GM21423 (cell line): ENCODE results near the gene BCL7A.

Source experiments
- ATAC-seq: cut with Tn5 transposase; IDR thresholded peaks from one replicate; pipeline ENCODE4 v1.9.1; 2021; ENCODE audit warnings: mild to moderate bottlenecking, moderate library complexity; ENCODE audit not compliant: unreplicated experiment

Gene BCL7A

GRCh38 chr12:121996945-121997612, 24.6 kb upstream of the BCL7A start:
- no peak for ATAC-seq

- ATAC-seq = no peak
These were observed 20.0 kb upstream of the BCL7A start for GRCh38 chr12:122001466-122002209.

DNA sequence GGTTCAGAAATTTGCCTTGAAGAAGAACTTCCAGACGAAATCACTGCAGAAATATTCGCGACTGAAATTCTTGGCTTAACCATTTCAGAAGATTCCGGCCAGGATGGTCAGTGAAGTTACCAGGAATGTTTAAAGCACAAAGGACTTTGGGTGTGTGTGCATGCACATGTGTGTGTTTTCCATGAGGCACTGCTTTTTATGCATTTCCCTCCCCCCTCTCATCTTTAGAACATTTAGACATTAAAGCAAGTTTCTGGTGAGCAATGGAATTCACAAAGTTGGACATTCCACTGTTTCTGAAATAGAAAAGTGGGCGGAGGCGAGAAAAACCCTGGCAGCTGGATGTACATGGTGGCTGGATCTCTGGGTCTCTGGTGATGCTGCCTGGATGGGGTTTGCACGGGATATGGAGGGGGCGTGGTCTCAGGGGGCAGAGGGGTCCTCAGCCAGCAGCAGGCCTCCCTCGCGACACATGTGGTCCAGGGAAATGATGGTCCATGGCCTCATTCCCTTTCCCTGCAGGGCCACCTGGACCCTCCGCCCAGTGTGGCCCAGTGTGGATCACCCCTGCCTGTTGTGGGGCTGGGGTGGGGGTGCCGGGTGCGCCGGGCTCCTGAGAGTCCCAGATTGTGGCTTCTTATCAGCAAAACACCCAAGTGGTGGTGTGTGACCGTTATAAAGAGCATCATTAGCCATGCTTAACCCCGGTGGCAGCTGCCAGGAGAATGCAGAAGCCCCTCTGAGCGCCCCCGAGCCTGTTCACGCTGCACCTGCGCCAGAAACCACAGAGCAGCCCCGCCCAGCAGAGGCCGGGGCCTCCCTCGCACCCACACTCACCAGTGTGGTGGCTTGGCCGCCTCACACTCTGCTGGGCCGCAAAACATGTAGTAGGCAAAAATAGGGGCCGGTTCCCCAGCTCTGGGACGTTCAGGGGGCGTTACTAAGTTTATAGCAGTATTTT, 17.8 kb upstream of the BCL7A start:
- peak; percentile 59 for ATAC-seq

DNA sequence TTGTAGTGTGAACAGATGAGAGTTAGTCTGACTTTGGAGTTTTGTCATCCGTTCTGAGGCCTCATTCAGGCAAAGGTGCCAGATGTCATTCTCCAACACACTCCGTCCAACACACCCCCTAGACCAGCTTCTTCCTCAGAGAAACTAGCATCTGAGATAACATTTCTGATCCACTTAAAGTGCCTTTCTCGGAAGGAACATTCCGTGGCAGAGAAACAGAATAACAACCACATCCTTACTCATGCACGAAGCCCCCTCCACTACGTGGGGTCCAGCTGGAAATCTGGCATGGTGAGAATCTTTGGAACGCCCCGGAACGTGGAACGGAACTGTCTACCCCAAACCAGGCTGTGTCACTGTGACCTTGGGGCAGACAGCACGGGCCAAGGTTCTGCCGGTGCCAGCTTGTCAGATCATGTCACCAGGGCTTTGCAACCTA, 17.0 kb upstream of the BCL7A start:
- no peak for ATAC-seq

DNA sequence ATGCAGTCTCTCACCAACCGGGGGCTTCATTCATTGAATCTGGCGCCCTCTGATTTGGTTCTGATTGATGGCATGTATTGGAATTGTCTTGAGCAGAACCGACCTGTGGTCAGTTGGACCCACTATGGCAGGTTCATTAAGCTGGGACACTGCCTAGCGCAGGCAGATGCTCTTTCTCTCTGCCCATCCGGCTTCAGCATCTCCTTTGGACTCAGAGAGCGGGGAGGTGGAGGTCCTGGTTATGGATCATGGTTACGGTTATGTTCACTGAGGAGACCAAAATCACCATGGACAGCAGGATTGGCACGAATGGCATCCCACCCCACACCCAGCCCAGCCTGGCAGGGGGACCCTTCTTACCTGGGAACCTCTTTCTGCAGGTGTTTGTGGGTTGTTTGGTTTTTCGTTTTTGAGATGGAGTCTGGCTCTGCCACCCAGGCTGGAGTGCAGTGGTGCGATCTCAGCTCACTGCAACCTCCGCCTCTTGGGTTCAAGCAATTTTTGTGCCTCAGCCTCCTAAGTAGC, 16.4 kb upstream of the BCL7A start:
- no peak for ATAC-seq

DNA sequence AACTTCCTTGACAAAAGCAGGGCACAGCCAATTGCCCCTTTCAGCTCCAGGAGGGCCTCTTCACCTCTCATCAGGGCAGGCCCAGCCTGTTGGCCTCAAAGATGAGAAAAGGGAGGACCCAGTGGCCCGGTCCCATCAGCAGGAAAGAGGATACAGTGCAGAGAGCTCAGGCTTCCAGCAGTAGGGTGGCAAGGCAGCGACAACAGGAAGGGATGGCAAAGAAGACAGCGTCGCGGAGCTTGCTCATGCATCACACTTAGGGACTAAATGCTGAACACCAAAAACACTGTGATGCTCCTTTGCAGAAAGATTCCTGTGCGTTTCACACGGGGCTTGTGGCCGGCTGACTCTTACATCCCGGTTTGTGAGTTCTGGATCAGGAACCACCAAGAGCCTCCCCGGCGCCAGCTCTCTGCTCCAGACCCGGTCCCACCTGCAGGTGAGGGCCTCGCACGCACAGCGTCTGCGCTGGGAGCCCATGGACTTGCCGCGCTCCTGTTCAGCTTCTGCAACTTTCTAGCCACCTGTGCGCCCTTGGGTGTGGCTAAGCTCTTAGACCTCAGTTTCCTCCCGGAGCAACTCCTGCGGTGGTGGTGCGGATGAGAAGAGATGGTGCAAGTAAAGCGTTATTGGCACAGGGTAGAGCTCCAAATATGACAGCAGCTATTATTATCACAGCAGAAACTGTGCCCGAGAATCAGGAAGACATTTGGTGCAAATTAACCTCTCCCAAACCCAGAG, 15.3 kb upstream of the BCL7A start:
- no peak for ATAC-seq

DNA sequence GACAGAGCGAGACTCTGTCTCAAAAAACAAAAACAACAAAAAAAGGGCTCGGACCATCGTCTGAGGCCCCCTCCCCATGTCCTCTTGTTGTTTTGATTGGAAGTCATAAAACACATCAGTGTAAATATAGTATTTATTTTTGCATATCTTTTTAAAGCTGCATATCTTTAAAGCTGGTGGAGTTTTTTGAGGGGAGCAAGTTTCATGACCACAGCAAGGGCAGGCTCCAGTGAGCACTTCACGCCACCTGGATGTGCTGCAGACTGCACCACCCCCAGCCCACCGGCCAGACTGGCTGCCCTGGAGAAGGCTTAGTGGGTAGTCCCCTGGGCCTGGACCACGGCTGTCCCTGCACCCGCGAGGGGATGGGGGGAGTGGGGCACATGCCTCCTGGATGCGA, 11.9 kb upstream of the BCL7A start:
- ATAC-seq = no peak

- no peak for ATAC-seq
These were observed 9.5 kb upstream of the BCL7A start for GRCh38 chr12:122012184-122012583.

DNA sequence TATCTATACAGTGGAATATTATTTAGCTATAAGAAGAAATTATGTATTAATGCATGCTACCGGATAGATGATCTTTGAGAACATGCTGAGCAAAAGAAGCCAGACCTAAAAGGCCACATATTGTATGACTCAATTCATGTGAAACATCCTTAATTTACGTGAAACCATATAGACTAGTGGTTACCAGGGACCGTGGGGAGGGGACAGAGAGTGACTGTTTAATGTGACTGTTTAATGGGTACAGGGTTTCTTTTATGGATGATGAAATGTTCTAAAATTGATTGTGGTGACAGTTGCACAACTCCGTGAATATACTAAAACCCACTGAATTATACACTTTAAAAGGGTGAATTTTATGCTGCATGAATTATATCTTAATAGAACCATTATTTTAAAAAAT, 8.5 kb upstream of the BCL7A start:
- no peak for ATAC-seq

GRCh38 chr12:122013791-122014590, 7.7 kb upstream of the BCL7A start:
- no peak for ATAC-seq

DNA sequence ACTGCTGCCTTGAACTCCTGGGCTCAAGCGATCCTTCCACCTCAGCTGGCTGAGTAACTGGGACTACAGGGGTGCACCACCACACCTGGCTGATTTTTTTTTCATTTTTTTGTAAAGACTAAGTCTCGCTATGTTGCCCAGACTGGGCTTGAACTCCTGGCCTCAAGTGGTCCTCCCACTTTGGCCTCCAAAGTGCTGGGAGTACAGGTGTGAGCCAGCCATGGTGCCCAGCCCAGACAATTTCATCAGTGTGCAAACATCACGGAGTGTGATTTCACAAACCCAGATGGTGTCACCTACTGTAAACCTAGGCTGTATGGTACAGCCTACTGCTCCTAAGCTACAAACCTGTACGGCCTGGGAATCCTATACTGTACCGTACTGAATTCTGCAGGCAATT, 6.9 kb upstream of the BCL7A start:
- ATAC-seq = no peak

- ATAC-seq = no peak
These were observed 3.2 kb upstream of the BCL7A start for GRCh38 chr12:122018457-122018856.

- no peak for ATAC-seq
These were observed 2.7 kb upstream of the BCL7A start for GRCh38 chr12:122018937-122019336.

- no peak for ATAC-seq
These were observed 890 bp upstream of the BCL7A start for GRCh38 chr12:122020795-122021192.

GRCh38 chr12:122021193-122021821, 377 bp upstream of the BCL7A start:
- ATAC-seq = no peak

DNA sequence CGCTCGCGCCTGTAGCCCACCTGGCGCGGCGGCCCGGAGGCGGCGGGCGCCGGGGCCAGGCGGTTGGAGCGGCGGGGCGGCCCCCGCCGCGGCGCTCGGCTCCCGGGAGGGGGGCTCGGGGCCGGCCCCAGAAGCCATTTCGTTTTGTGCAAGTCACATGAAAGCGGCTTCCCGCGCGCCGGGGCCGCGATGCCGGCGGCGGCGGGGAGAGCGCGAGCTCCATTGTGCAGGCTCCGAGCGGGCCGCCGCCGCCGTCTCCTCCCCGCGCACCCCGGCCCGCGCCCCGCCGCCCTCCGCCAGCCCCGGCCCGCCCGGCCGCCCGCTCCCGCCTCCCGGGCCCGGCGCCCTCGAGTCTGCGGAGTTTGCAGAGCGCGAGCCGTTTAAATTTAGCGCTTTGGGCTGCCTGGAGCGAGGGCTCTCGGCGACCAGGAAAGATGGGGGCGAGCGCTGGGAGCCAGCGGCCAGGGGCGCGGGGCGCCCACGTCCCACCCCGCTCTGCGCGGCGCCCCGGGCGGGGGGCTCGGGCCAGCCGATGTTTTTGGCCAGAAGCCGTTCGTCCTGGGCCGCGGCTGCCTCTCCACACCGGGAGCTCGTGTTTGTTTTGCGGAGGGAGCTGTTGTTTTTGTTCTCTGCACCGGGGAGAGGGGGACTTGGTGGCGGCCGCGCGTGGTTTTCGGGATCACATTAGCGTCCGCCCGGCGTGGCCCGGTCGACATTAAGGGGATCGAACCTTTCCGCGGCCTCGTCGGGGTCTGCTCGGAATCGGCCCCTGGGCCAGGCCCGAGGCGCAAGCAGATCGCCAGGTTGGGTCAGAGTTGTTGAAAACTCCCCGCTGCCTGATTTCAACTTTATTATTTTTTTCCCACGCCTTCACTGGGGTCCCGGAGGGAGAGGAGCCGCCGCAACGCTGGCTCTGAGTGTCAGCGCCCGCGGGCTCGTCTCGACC, 982 bp downstream of the BCL7A start:
- ATAC-seq = no peak

DNA sequence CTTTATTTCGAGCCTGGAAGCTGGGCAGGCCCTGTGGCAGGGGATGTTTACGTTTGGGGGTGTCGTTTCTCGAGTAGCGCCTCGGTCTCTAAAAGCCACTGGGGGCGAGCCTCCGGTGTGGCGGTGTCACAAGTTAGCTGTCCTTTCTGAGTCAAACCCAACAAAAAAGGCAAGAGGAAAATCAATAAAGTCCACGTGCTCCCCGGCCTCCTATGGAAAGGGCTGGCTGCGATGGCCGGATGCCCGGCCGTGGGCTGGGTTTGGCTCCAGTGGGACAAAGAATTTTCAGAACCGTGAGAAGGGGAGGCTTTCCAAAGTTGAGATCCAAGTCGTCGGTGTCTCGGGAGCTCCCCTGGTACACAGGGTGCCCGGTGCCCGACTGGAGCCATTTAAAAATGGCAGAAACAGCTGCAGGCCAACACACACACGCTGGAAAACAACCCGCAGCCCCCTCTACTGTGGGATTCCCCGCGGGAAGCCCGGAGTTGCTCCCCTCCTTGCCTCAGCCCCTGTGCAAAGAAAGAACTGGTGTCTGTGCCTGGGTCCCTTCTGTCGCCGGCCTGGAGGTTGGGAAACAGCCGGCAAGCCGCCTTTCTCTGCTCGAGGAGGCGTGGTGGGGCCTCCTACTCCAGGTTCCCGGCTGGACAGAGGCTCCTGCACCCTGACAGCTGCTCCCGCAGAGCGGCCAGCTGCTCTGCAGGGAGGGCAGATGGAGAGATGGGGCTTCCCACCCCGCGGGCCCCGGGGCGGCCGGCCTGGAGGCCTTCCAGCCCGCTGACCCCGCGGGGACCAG, 1.9 kb downstream of the BCL7A start:
- ATAC-seq = no peak
